ENCODE results near the gene MICALL1. TPM values are rescaled to one million over a fixed set of nuclear protein-coding genes. Genes with fewer than 3 reads are reported as not detected.

MICALL1 gene
- total and polyA plus RNA-seq, 2 donors from 2014 or later: 9.6 to 30.9 TPM

- intact Hi-C loops (cut with DNase I): no loop called here
- Histone ChIP-seq H3K27ac (ENCODE audit: low read depth in 2 of 2, low read length in 2 of 2) (no peak overlapping the region), H3K4me1 (ENCODE audit: control insufficient read depth in 2 of 3, insufficient read depth in 2 of 3, low read depth in 1 of 3, low read length in 3 of 3) (peaks cover 0 to 7% (median 0%) of the 10 kb centered on the region in 3 donors), H3K4me3 (ENCODE audit: low read length in 3 of 3) (no peak overlapping the region), H3K9me3 (ENCODE audit: control insufficient read depth in 2 of 3, insufficient read depth in 1 of 3, low read length in 3 of 3) (no peaks in the 10 kb centered on the region), H3K9ac (ENCODE audit: low read length in 3 of 3) (no peak overlapping the region), H3K36me3 (ENCODE audit: control insufficient read depth in 2 of 3, insufficient read depth in 3 of 3, low read length in 3 of 3) (no peaks in the 10 kb centered on the region), H3K27me3 (ENCODE audit: control insufficient read depth, insufficient read depth, low read length) (peaks cover 3% of the 10 kb centered on the region)
- FAIRE-seq (no peak), DNase-seq (no peak)
- TF ChIP-seq CTCF (IDR thresholded peaks at IDR 0.05; ENCODE audit: borderline replicate concordance, extremely low read depth, insufficient read depth): no peak
These were observed 75.3 kb downstream of the MICALL1 start for GRCh38 chr22:37981282-37982011.

GRCh38 chr22:37982151-37982785 lies 76.2 kb downstream of the MICALL1 start:
- Histone ChIP-seq H3K36me3 (ENCODE audit: control insufficient read depth in 2 of 3, insufficient read depth in 3 of 3, low read length in 3 of 3) (no peaks in the 10 kb centered on the region), H3K27me3 (ENCODE audit: control insufficient read depth, insufficient read depth, low read length) (peaks cover 3% of the 10 kb centered on the region), H3K27ac (ENCODE audit: low read depth in 2 of 2, low read length in 2 of 2) (no peak overlapping the region), H3K4me1 (ENCODE audit: control insufficient read depth in 2 of 3, insufficient read depth in 2 of 3, low read depth in 1 of 3, low read length in 3 of 3) (peaks cover 0 to 7% (median 0%) of the 10 kb centered on the region in 3 donors), H3K9me3 (ENCODE audit: control insufficient read depth in 2 of 3, insufficient read depth in 1 of 3, low read length in 3 of 3) (no peaks in the 10 kb centered on the region), H3K9ac (ENCODE audit: low read length in 3 of 3) (no peak overlapping the region), H3K4me3 (ENCODE audit: low read length in 3 of 3) (no peak overlapping the region)
- intact Hi-C loops (cut with DNase I): no loop called here
- TF ChIP-seq CTCF (IDR thresholded peaks at IDR 0.05; ENCODE audit: borderline replicate concordance, extremely low read depth, insufficient read depth): no peak
- DNase-seq (no peak), FAIRE-seq (no peak)

DNA sequence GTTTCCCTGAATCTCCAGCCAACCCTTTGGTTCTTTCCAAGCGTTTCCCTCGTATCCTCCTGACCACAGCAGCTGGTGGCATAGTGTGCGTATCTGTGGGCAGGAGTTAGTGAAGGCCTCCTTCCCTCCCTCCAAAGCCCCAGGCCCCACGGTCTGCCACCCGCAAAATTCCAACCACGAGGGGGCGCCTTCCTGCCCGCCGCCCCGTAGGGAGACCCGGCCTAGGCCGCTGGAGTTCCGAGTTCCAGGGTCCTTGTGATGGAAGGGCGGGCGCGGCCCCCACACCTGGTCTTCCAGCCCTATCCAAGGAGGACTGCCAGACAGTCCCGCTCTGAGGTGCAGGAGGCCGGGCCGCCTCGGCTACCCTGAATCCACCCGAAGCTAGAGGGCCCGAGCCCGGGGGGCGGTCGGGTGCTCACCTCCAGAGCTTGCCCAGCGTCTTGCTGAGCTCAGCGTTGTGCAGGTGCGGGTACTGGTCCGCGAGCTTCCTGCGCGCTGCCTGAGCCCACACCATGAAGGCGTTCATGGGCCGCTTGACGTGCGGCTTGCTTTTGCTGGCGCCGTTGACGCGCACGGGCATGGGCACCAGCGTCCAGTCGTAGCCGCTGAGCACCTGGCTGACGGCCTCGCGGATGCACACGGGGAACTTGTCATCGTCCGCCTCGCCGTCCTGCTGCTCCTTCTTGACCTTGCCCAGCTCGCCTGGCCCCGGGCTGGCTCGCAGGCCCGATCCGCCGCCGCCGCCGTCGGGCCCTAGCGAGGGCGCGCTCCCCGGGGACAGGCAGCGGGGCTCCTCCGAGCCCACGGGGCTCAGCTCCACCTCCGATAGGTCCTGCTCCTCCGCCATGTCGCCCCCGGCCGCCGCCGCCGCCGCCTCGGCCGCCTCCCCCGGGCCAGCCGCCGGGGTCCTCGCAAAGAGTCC lies 77.1 kb downstream of the MICALL1 start:
- Histone ChIP-seq H3K9me3 (ENCODE audit: control insufficient read depth in 2 of 3, insufficient read depth in 1 of 3, low read length in 3 of 3) (no peaks in the 10 kb centered on the region), H3K27me3 (ENCODE audit: control insufficient read depth, insufficient read depth, low read length) (peaks cover 3% of the 10 kb centered on the region), H3K4me1 (ENCODE audit: control insufficient read depth in 2 of 3, insufficient read depth in 2 of 3, low read depth in 1 of 3, low read length in 3 of 3) (peaks cover 0 to 7% (median 0%) of the 10 kb centered on the region in 3 donors), H3K4me3 (ENCODE audit: low read length in 3 of 3) (no peak overlapping the region), H3K9ac (ENCODE audit: low read length in 3 of 3) (no peak overlapping the region), H3K27ac (ENCODE audit: low read depth in 2 of 2, low read length in 2 of 2) (no peak overlapping the region), H3K36me3 (ENCODE audit: control insufficient read depth in 2 of 3, insufficient read depth in 3 of 3, low read length in 3 of 3) (no peaks in the 10 kb centered on the region)
- intact Hi-C loops (cut with DNase I): no loop called here
- FAIRE-seq (no peak), DNase-seq (peak in 3 of 5 donors; percentile 46 to 53 (median 47))
- TF ChIP-seq CTCF (IDR thresholded peaks at IDR 0.05; ENCODE audit: borderline replicate concordance, extremely low read depth, insufficient read depth): no peak

Measured in kidney (tissue), 14 donors.